Thyroid gland (tissue), 4 donors: ENCODE measurements around the gene TTLL7.

Experiments used
- CTCF ChIP-seq, 6 experiments: fragments of 200-600 bp in 3 of 6; fragments of 450-650 bp in 3 of 6; sonication (generic) in 3 of 6; IDR thresholded peaks; one replicate each; pipeline ENCODE4 v1.5.1; 2016 to 2019; ENCODE audit warnings: antibody characterized with exemption in 6 of 6, mild to moderate bottlenecking in 2 of 6, inconsistent platforms in 1 of 6, moderate library complexity in 1 of 6
- POLR2A ChIP-seq, 2 donors: fragments of 450-650 bp; IDR thresholded peaks; one replicate each; pipeline ENCODE4 v1.6.1; 2017; ENCODE audit warnings: antibody characterized with exemption in 2 of 2, mild to moderate bottlenecking in 2 of 2, moderate library complexity in 1 of 2

- TF ChIP-seq CTCF (IDR thresholded peaks at IDR 0.05) (no peak), POLR2A (IDR thresholded peaks at IDR 0.05) (no peak)
Observed at GRCh38 chr1:83918688-83919285, 80.1 kb downstream of the TTLL7 start.
